Stimulated activated CD4-positive, alpha-beta T cell treated with anti-CD3 and anti-CD28 coated beads, Interleukin-4, amount 100 ng/mL, for 4 hours (primary cell): ENCODE data around the gene KCNE3.

Experiments
- DNase-seq, 2 experiments: peaks; one replicate each; pipeline ENCODE4 v3.0.0-alpha.2; 2020

The KCNE3 gene, protein sequence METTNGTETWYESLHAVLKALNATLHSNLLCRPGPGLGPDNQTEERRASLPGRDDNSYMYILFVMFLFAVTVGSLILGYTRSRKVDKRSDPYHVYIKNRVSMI

GRCh38 chr11:74466916-74467885, at the start of gene KCNE3:
TSS of gene KCNE3 (minus strand) at chr11:74467549. CDS start at chr11:74457563, 9,986 bp downstream.
- no peak for DNase-seq

DNA sequence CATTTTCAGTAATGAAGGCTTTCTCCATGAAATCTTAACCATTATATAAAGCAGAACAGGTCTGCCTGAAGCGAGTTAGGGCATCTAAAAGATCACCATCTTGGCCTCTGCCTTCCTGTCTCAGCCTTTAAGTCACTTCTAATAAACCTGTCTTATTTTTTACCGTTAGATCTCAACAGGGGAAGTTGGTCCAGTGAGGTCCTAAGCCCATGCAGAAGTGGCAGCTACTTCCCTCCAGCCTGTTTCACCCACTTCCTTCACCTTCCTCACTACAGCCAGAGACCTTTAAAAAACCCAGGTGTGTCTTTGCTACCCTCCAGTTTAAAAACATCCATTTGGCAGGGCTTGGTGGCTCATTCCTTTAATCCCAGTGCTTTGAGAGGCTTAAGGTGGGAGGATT, 40.2 kb upstream of the KCNE3 start:
- no peak for DNase-seq

- no peak for DNase-seq
Measured at GRCh38 chr11:74506823-74507222, 39.5 kb upstream of the KCNE3 start.

DNA sequence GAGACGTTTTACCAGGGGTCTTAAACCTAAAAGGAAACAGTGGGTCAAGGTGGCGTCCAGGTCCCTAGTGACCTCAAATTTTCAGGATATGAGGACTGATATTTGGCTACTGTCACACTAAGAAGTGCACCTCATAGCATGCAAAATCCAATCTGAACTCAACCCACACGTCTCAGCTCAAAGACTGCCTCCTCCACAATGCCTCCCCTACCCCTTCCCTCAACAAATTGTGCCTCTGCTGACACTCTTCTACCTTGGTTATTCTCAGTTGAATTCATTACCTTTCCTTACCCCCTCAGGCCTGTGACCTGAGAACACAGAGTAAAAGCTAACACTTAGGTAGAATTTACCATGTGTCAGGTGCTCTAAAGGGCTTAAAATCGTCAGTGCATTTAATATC, 38.6 kb upstream of the KCNE3 start:
- no peak for DNase-seq

DNA sequence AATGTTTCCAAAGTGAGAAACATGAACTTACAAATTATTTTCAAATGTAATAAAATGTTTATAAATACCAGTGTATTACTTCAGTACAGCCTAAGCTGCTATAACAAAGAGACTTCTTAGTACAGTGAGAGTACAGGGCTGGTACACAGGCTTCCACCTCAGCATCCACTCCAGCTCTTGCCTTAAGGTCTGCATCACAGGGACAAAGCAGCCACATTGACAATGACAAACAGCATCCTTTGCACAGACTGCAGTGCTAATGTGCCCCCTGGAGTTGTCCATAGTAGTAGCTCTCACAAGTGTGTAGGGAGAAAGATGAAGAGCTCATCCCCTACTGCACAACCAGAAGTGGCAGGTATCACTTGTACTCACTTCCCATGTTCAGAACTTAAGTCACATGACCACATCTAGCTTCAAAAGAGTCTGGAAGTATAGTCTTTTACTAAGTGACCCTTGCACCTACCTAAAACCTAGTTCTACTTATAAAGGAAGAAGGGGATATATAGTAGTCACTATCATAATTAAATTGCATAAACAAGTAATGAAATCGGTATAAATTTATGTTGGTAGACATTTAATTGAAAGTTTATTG, 36.8 kb upstream of the KCNE3 start:
- no peak for DNase-seq

GRCh38 chr11:74494916-74495315, 27.6 kb upstream of the KCNE3 start:
- no peak for DNase-seq

DNA sequence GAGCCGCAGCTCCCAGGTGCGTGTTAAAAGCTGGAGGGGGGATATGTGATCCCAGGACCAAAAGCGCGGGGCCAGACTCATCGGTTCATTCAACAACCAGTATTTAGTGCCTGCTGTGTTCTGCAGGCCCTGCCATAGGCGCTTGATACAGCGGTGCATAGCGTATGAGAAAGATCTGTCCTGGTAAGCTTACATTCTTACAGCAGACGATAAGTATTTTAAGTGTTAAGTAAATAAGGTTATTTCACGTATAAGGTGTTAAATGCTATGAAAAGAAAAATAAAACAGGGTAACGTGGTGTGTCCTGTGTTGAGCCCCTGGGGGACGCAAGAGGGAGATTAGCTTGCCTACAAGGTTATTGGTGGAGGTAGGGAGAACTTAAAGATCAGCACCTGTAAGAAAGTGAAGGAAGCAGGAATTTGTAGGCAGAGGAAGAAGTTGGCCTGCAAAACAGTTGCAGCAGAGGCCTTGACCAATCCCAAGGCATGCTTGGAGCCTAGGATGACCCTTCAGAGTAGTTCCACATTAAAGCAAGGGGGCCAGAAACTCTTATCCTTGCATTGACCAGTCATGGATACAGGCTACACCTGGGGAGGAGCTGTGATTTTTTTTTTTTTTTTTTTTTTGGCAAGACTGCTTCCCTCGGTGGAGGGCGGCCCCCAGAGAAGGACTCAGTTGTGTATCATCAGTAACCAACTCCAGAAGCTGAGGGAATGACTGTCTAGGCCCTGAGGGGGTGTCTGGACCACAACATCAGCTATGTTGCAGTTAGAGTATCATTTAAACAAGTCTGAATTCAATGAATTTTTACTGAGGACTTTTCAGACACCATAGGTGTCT, 26.7 kb upstream of the KCNE3 start:
- DNase-seq, result no peak

DNA sequence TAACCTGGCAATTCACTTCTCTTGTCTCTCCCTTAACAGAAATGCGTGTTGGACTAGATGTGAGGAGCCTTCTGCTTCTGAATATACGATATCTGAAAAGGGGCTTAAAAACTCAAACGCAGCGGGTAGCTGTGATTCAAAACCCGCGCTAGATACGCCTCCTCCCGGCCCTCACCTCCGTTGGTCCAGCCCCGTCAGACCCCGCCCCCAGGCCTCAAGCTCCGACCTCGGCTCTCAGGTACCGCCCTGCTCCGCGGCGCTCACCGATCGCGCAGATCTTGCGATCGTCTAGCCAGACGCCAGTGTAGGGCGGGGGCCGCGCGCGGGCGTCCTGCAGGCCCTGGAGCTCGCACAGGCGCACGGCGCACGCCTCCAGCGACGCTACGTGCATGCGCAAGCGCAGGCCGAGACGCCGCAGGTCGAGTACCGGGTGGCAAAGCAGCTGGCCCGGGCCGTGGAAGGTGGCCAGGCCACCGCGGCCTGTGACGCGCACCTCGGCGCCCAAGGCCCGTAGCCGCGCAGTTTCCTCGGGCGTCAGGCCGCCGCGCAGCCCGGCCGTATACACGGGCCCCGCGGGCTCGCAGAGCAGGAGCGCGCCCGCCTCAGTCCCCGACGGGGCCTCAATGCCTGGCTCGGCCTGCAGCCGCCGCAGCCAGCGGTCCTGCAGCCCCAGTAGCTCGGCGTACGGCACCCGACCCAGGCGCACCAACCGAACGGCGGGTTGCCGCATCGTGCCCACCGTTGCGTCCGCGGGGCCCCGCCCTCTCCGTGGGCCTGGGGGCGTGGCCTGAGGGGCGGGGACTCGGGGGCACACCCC, 25.8 kb upstream of the KCNE3 start, which contains the start of gene LIPT2:
Gene LIPT2, minus strand, starts transcription at position 751 of the 817 bp plus-strand sequence. Its CDS starts 21 bp downstream, at position 730.
- peak; percentile 97 to 98 for DNase-seq

GRCh38 chr11:74492084-74492483, 24.7 kb upstream of the KCNE3 start:
- no peak for DNase-seq

- no peak for DNase-seq
Measured at GRCh38 chr11:74490941-74491340, 23.6 kb upstream of the KCNE3 start.

DNA sequence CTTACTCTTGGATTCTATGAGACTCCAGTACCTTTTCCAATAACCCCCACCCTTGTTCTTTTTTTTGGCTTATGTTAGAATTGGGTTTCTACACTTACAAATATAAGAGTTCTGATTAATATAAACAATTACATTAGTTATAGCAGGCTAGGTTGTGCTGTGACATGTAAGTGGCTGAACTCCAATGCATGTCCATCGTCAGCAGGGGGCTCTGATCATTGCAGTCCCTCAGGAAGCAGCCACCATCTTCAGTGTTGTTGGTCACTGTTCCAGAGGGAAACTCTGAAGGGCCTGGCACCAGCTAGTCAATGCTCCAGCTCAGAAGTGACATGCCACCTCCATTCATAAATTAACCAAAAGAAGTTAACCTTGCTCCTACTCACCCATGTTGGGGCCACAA, 20.5 kb upstream of the KCNE3 start:
- DNase-seq, result no peak

DNA sequence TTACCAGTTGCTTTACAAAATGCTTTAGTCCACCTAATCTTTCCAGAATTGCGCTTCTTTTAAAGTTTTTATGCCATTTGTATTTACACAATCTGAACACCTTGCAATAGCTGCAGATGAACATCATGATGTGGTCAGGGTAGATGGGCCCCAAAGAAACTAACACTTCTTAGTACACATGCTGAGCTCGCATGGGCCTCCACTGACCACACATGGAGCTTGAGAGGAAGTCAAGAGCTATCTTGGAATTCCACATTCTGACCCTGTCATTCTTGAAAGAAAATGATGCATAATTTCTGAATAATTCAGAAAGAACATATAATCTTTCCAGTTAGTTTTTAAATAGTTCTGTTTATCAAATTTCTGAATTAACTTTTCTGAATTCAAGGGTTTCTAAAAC, 18.5 kb upstream of the KCNE3 start:
- DNase-seq, result no peak

DNA sequence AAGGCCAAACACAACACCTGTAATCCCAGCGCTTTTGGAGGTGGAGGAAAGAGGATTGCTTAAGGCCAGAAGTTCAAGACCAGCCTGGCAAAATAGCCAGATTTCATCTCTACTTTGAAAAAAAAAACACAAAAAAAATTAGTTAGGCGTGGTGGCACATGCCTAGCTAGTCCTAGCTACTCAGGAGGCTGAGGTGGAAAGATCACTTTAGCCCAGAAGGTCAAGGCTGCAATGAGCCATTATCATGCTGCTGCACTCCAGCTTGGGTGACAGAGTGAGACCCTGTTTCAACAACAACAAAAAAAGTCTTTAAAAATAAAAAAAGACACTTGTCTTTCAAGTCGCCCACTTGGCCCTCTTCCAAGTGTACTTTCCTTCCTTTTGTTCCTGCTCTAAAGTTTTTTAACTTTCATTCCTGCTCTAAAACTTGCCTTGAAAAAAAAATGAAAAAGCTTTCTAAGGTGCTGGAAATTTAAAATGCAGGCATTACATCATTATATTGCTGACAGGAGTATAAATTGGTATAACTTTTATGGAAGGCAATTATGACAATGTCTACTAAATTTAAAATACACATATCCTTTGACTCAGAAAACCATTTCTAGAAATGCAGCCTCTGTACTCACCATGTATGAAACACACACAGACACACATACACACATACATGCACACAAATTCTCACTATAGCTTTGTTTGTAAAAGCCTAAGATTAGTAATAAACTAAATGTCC, 13.5 kb upstream of the KCNE3 start:
- DNase-seq, result no peak

- no peak for DNase-seq
Measured at GRCh38 chr11:74479732-74480123, 12.4 kb upstream of the KCNE3 start.

DNA sequence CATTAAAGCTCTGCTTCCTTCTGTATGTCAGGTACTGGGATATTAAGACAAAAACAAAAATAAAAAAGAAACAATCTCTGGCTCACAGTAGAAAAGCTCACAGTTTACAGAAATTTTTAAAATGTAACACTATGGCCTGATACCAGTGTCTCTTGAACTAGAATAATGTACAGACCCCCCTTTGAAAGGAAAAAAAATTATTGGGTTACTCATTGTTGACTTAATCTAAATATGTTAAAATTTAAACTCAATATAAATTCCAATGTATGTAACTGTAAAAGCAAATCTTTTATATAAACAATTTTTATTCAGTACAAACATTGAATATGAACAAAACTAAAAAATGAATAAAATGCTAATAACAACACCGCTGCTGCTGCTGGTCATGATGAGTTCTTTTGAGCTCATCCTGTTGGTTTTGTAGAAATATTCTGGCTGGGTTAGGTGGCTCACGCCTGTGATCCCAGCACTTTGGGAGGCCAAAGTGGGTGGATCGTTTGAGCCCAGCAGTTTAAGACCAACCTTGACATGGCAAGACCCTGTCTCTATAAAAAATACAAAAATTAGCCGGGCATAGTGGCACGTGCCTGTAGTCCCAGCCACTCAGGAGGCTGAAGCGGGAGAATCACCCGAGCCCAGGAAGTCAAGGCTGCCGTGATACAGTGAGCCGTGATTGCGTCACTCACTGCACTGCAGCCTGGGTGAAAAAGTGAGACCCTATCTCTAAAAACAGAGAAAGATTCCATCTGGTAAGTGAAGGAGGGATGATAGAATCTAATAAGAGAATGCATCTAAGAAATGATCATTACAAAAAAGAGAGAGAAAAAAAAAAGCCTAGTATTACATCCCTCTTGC, 11.8 kb upstream of the KCNE3 start:
- DNase-seq, result no peak

DNA sequence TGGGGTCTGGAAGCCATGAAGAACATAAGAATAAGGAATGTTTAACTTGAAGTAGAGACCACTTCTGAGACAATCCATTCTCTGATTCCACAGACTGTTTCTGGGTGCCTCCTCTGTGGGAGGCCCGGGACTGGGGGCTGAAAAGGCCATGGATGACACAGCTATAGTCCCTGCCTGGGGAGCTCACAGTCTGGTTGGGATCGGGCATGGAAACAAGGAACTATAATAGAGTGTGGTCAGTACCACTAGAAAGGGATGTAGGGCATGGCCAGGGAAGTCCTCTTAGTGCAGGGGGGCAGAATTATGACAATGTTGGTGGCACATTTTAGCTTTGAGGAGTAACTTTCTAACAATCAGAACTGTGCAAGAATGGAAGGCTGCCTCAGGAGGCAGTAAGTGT, 9.2 kb upstream of the KCNE3 start:
- DNase-seq, result no peak

DNA sequence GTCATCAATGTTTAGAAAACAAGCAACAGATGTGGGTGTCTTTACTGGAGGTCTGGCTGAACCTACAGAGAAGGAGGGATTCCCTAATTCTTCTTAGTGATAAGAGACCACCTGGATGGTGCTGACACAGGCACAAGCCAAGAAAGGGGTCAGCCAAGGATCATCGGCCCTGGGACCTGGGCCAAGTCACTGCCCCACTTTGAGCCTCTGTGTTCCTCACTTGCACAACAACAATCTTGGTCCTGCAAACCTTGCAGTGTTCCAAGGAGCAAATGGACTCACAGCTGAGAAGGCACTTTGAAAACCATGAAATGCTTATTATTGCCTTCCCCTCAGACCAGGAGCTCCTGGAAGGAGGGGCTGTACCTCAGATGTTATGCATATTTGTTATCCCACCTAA, 7.0 kb upstream of the KCNE3 start:
- DNase-seq, result no peak

DNA sequence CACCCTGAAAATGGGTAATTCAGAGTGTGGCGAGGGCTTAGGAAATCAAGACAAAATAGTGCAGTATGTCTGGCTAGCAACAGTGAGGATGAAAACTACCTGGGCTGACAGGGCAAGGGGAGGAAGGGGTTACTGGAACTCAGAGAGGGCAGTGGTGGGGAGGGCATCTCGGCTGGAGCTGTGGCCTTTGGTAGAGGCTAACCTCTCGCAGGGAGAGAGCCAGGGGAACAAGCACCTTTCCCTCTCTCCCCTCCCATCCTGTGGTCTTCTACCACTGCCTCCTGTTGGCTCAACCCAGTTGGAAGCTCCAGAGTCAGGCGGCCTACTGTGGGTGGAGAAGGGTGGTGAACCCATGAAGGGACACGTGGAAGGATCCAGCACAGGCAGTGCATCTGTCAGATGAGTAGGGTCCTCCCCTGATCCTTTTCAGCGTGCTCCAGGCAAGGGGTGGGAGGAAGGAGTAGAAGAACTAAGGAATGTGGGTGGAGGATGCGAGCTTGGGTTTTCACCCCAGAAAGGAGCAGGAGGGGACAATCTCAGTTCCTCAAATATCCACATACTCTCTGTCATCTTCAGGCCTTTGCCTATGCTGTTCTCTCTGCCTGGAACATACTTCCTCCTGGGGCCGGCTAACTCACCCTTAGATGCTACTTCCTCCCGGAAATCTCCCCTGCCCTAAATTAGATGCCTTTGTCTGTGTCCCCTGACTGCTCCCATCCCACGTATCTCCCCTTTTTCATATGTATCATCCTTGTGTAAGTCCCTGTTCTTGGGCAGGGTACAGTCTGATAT, 6.2 kb upstream of the KCNE3 start:
- DNase-seq, result no peak

GRCh38 chr11:74471668-74472429, 4.5 kb upstream of the KCNE3 start:
- no peak for DNase-seq
